Tibial nerve (tissue), 4 donors: ENCODE data around the gene ZMAT3. TPM values are rescaled to one million over a fixed set of nuclear protein-coding genes. Genes with fewer than 3 reads are reported as not detected.

Experiments
- DNase-seq, 2 donors: peaks; one replicate each; pipeline ENCODE4 v3.0.0-alpha.2; 2019; ENCODE audit warnings: low spot score in 2 of 2
- H3K27ac ChIP-seq, 4 donors: fragments of 200-600 bp; sonication (generic) in 3 of 4; one replicate each; pipeline ENCODE4 v1.5.1; 2017 to 2019; ENCODE audit warnings: mild to moderate bottlenecking in 1 of 4
- H3K27me3 ChIP-seq, 2 donors: fragments of 200-600 bp; sonication (generic) in 1 of 2; one replicate each; pipeline versions ENCODE4 v1.5.1 to v1.6.0; 2017 to 2019
- H3K36me3 ChIP-seq, 3 donors: fragments of 200-600 bp; sonication (generic); one replicate each; pipeline ENCODE4 v1.5.1; 2018 to 2019
- H3K4me1 ChIP-seq, 4 donors: fragments of 200-600 bp; sonication (generic) in 3 of 4; one replicate each; pipeline ENCODE4 v1.5.1; 2017 to 2019
- H3K4me3 ChIP-seq, 4 donors: fragments of 200-600 bp; sonication (generic) in 3 of 4; one replicate each; pipeline ENCODE4 v1.5.1; 2017 to 2019; ENCODE audit warnings: mild to moderate bottlenecking in 1 of 4, moderate library complexity in 1 of 4
- H3K9me3 ChIP-seq, 4 donors: fragments of 200-600 bp; sonication (generic) in 3 of 4; one replicate each; pipeline ENCODE4 v1.5.1; 2017 to 2019
- EP300 ChIP-seq, 2 donors: sonication (generic); formaldehyde crosslinking; IDR thresholded peaks; one replicate each; pipeline ENCODE4 v1.6.1; 2017; ENCODE audit warnings: antibody characterized with exemption in 2 of 2, mild to moderate bottlenecking in 1 of 2
- POLR2A ChIP-seq, 2 donors: fragments of 450-650 bp; IDR thresholded peaks; one replicate each; pipeline ENCODE4 v1.6.1; 2017; ENCODE audit warnings: antibody characterized with exemption in 2 of 2, mild to moderate bottlenecking in 2 of 2, moderate library complexity in 2 of 2
- WGBS, 2 donors: methylation state at CpG; one replicate each; pipeline ENCODE4 v1.1.5; 2018; 5-methylcytosine and 5-hydroxymethylcytosine counted together
- total RNA-seq, 4 donors: library from RNA; depleted of rRNA; stranded (reverse); fragments of >200 nt; gene quantifications; one replicate each; pipeline ENCODE4 v1.1.0, GENCODE V29; 2016
- TF ChIP-seq, protein P1 (sequence below), 5 experiments: fragments of 200-600 bp in 3 of 5; fragments of 450-650 bp in 2 of 5; sonication (generic) in 3 of 5; IDR thresholded peaks; one replicate each; pipeline ENCODE4 v1.5.1; 2016 to 2019; ENCODE audit warnings: antibody characterized with exemption in 5 of 5, mild to moderate bottlenecking in 3 of 5, moderate library complexity in 2 of 5

ZMAT3 gene
- total RNA-seq, 4 donors from 2014 or later = 15.6 to 19.0 (median 16.7) TPM

DNA sequence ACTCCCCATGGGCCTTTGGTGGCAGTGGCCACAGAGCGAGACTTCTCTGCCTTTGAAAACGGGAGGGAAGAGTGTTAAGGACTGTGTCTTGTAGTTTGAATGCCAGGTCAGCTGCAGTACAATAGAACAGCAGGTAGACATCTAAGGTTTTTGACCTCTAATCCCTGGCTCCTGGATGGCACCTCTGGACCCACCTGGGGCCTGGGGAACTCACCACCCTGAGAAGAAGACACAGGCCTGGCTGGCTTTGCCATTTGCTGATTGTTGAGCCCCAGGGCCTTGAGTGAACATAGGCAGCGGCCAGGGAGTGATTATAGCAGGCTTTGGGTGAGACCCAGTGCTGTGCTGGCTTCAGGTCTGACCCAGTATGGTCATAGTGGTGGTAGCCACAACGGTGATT lies 66.4 kb downstream of the ZMAT3 start:
- peaks cover 0 to 9% (median 0%) of the 10 kb centered on the region in 3 donors for H3K36me3 ChIP-seq
- H3K27ac ChIP-seq = no peak overlapping the region
- no peaks in the 10 kb centered on the region for H3K4me1 ChIP-seq
- no peaks in the 10 kb centered on the region for H3K27me3 ChIP-seq
- peaks cover 0 to 10% (median 0%) of the 10 kb centered on the region in 4 donors for H3K9me3 ChIP-seq
- 91 to 98% methylated on average over 4 of the region's 4 CpGs for WGBS, 2 donors
- DNase-seq = no peak
- no peak overlapping the region for H3K4me3 ChIP-seq
- no peak for TF ChIP-seq EP300 (IDR thresholded peaks at IDR 0.05)
- TF ChIP-seq, protein P1, sequence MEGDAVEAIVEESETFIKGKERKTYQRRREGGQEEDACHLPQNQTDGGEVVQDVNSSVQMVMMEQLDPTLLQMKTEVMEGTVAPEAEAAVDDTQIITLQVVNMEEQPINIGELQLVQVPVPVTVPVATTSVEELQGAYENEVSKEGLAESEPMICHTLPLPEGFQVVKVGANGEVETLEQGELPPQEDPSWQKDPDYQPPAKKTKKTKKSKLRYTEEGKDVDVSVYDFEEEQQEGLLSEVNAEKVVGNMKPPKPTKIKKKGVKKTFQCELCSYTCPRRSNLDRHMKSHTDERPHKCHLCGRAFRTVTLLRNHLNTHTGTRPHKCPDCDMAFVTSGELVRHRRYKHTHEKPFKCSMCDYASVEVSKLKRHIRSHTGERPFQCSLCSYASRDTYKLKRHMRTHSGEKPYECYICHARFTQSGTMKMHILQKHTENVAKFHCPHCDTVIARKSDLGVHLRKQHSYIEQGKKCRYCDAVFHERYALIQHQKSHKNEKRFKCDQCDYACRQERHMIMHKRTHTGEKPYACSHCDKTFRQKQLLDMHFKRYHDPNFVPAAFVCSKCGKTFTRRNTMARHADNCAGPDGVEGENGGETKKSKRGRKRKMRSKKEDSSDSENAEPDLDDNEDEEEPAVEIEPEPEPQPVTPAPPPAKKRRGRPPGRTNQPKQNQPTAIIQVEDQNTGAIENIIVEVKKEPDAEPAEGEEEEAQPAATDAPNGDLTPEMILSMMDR (IDR thresholded peaks at IDR 0.05) = no peak
- TF ChIP-seq POLR2A (IDR thresholded peaks at IDR 0.05) = no peak

DNA sequence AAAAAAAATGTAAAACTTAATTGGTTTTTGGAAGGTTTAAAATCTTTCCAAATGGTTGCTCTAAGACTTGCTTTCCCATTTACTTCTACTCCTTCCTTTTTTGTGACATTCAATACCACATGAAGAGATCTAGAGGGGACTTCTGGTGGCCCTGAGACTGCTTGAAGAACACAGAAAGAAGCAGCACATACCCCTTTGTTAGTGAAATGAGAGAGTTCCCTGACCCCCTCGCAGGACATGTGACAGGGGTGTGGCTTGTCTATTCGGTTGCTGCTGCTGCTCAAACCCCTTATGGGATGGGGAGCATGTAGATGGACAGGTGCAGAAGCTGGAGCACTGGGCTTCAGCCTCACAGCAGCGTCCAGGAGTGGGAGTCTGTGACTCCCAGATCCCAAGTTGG lies 71.0 kb downstream of the ZMAT3 start:
- H3K27me3 ChIP-seq = no peaks in the 10 kb centered on the region
- no peak for DNase-seq
- no peaks in the 10 kb centered on the region for H3K4me1 ChIP-seq
- peaks cover 0 to 9% (median 0%) of the 10 kb centered on the region in 4 donors for H3K9me3 ChIP-seq
- TF ChIP-seq, protein P1 (IDR thresholded peaks at IDR 0.05) = no peak
- TF ChIP-seq POLR2A (IDR thresholded peaks at IDR 0.05) (no peak), EP300 (IDR thresholded peaks at IDR 0.05) (no peak)
- H3K36me3 ChIP-seq = peaks cover 0 to 25% (median 0%) of the 10 kb centered on the region in 3 donors
- 77 to 78% methylated on average over 3 of the region's 3 CpGs for WGBS, 2 donors
- H3K4me3 ChIP-seq = no peak overlapping the region
- no peak overlapping the region for H3K27ac ChIP-seq

DNA sequence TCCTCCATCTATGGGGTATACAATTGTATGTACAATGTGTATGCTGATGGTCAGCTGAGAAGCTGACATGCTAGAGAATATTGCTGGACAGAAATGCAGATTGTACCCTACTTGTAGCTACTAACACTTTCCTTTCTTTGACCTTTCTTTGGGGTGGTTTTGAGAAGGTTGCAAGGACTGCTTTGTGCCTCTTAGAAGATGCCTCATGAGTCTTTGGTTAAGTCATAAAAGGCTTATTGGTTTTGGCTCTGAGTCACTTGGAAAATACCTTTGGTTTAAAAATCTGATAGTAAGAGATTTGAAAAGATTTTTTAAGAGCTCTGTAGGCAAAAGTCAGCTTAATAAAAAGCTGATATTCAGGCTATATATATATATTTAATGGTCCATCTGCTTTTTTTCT lies 71.5 kb downstream of the ZMAT3 start:
- H3K27me3 ChIP-seq = no peaks in the 10 kb centered on the region
- no peak overlapping the region for H3K4me3 ChIP-seq
- DNase-seq = no peak
- no peak for TF ChIP-seq EP300 (IDR thresholded peaks at IDR 0.05)
- TF ChIP-seq POLR2A (IDR thresholded peaks at IDR 0.05) = no peak
- TF ChIP-seq, protein P1 (IDR thresholded peaks at IDR 0.05) = no peak
- no peak overlapping the region for H3K27ac ChIP-seq
- peaks cover 0 to 9% (median 0%) of the 10 kb centered on the region in 4 donors for H3K9me3 ChIP-seq
- H3K36me3 ChIP-seq = peaks cover 0 to 25% (median 0%) of the 10 kb centered on the region in 3 donors
- H3K4me1 ChIP-seq = no peaks in the 10 kb centered on the region

DNA sequence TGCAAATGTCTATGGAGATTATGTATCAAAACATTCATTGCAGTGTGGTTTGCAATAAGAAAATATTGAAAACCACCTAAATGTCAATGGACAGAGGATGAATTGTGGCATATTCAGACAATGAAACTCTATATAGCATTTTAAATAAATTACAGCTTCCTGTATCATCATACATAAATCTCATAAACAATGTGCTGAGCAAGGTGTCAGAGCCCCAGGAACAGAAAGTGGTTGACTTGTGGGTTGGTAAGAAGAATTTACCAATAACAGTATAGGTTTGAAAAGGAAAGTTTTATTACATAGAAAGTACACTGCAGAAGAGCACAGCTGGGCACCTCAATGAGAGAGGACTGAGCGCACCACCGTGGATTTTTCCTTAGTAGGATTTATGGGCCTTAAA lies 75.2 kb downstream of the ZMAT3 start:
- H3K4me3 ChIP-seq = no peak overlapping the region
- H3K4me1 ChIP-seq = no peaks in the 10 kb centered on the region
- peaks cover 0 to 9% (median 0%) of the 10 kb centered on the region in 4 donors for H3K9me3 ChIP-seq
- no peaks in the 10 kb centered on the region for H3K27me3 ChIP-seq
- peaks cover 0 to 27% (median 0%) of the 10 kb centered on the region in 3 donors for H3K36me3 ChIP-seq
- DNase-seq = no peak
- TF ChIP-seq POLR2A (IDR thresholded peaks at IDR 0.05) = no peak
- TF ChIP-seq, protein P1 (IDR thresholded peaks at IDR 0.05) = no peak
- TF ChIP-seq EP300 (IDR thresholded peaks at IDR 0.05) = no peak
- H3K27ac ChIP-seq = no peak overlapping the region
- 82 to 91% methylated on average over 2 of the region's 2 CpGs for WGBS, 2 donors

DNA sequence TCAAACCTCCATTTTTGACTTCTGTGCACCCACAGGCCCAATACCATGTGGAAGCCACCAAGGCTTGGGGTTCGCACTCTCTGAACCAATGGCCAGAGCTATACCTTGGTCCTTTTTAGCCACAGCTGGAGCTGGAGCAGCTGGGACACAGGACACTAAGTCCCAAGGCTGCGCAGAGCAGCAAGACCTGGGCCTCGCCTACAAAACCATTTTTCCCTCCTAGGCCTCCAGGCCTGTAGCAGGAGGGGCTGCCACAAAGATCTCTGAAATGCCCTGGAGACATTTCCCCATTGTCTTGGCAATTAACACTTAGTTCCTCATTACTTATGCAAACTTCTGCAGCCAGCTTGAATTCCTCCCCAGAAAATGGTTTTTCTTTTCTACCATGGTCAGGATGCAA lies 81.3 kb downstream of the ZMAT3 start:
- WGBS, 2 donors = 89 to 92% methylated on average over 3 of the region's 3 CpGs
- H3K27ac ChIP-seq = no peak overlapping the region
- peaks cover 0 to 14% (median 0%) of the 10 kb centered on the region in 3 donors for H3K36me3 ChIP-seq

More for the DNA sequence above, 81.3 kb downstream of the ZMAT3 start:
- no peak for DNase-seq
- H3K4me3 ChIP-seq = no peak overlapping the region
- H3K27me3 ChIP-seq = no peaks in the 10 kb centered on the region
- H3K4me1 ChIP-seq = no peaks in the 10 kb centered on the region
- peaks cover 0 to 52% (median 10%) of the 10 kb centered on the region in 4 donors for H3K9me3 ChIP-seq
- TF ChIP-seq POLR2A (IDR thresholded peaks at IDR 0.05) = no peak
- TF ChIP-seq, protein P1 (IDR thresholded peaks at IDR 0.05) = no peak
- no peak for TF ChIP-seq EP300 (IDR thresholded peaks at IDR 0.05)
